Left cardiac atrium (tissue), 4 donors: ENCODE measurements around the gene TNS3. TPM values are rescaled to one million over a fixed set of nuclear protein-coding genes. Genes with fewer than 3 reads are reported as not detected.
A peak's percentile ranks its signal among the peaks of the same experiment; 100 is the strongest.

Source experiments
- ATAC-seq, 2 donors: fragments of 200-7000 bp; cut with Tn5 transposase; one replicate each; pipeline ENCODE4 v1.9.1; 2020; ENCODE audit warnings: mild to moderate bottlenecking in 2 of 2, moderate library complexity in 2 of 2
- DNase-seq: peaks from one replicate; pipeline ENCODE4 v3.0.0-alpha.2; 2020
- intact Hi-C, 2 donors: fragments of 100-400 bp; cut with DNase I; formaldehyde crosslinking; loops; one replicate each; pipeline versions ENCODE4 v1.14.1 to v1.15.1; 2022 to 2023
- total RNA-seq, 2 donors: library from RNA; stranded (reverse); fragmentation: NEBNext Ultra II Directional; extraction: Animal tissue kit (Norgen Biotek cat#: 25700); gene quantifications; one replicate each; pipeline ENCODE4 v1.2.1, GENCODE V29; 2021
- donor health status: DM: no; HTN: yes; CAD: no.
- donor health status: DM: no; HTN: yes; CAD: no; lungs with severe emphysema.
- donor health status: DM: yes; HTN: yes; CAD: no.
- donor health status: Dilated cardiomyopathy.

TNS3 gene
- total RNA-seq, 2 donors from 2014 or later = 51.4 to 66.9 TPM

- DNase-seq = no peak
- intact Hi-C loops = loop anchor here in 1 of 2 donors (10.0 kb wide), 1 partner anchor 94 kb away; no protein-coding TSS in a partner anchor
- ATAC-seq = no peak
Measured at GRCh38 chr7:47378728-47379395, 203.0 kb downstream of the TNS3 start.

- intact Hi-C loops = loop anchor here in 1 of 2 donors (10.0 kb wide), 1 partner anchor 93 kb away; no protein-coding TSS in a partner anchor
- ATAC-seq = no peak
- DNase-seq = no peak
Measured at GRCh38 chr7:47377741-47378140, 204.2 kb downstream of the TNS3 start.

GRCh38 chr7:47376991-47377616, 204.8 kb downstream of the TNS3 start:
- DNase-seq = no peak

GRCh38 chr7:47375121-47375938, 206.6 kb downstream of the TNS3 start:
- DNase-seq = no peak
- peak; percentile 29 to 46 for ATAC-seq
- intact Hi-C loops = loop anchor here in 1 of 2 donors (10.0 kb wide), 1 partner anchor 91 kb away; no protein-coding TSS in a partner anchor

More at GRCh38 chr7:47376991-47377616, 204.8 kb downstream of the TNS3 start:
- no peak for ATAC-seq
- intact Hi-C loops = loop anchor here in 1 of 2 donors (10.0 kb wide), 1 partner anchor 92 kb away; no protein-coding TSS in a partner anchor

GRCh38 chr7:47374538-47374937, 207.4 kb downstream of the TNS3 start:
- no peak for DNase-seq
- intact Hi-C loops = loop anchor here in 1 of 2 donors (10.0 kb wide), 1 partner anchor 90 kb away; no protein-coding TSS in a partner anchor
- no peak for ATAC-seq

GRCh38 chr7:47373871-47374451, 207.9 kb downstream of the TNS3 start:
- intact Hi-C loops = loop anchor here in 1 of 2 donors (10.0 kb wide), 1 partner anchor 89 kb away; no protein-coding TSS in a partner anchor
- peak in 1 of 2 donors; percentile 24 for ATAC-seq
- DNase-seq = no peak

GRCh38 chr7:47371733-47372368, 210.1 kb downstream of the TNS3 start:
- intact Hi-C loops = loop anchor here in 1 of 2 donors (10.0 kb wide), 1 partner anchor 87 kb away; no protein-coding TSS in a partner anchor
- ATAC-seq = peak; percentile 81 to 83
- DNase-seq = peak; percentile 85

- intact Hi-C loops = loop anchor here in 1 of 2 donors (10.0 kb wide), 1 partner anchor 87 kb away; no protein-coding TSS in a partner anchor
- ATAC-seq = no peak
- no peak for DNase-seq
Measured at GRCh38 chr7:47371317-47371716, 210.6 kb downstream of the TNS3 start.

- intact Hi-C loops = loop anchor here in 1 of 2 donors (10.0 kb wide), 1 partner anchor 86 kb away; no protein-coding TSS in a partner anchor
- DNase-seq (no peak), ATAC-seq (peak in 1 of 2 donors; percentile 10)
Measured at GRCh38 chr7:47370461-47371042, 211.4 kb downstream of the TNS3 start.

- ATAC-seq (no peak), DNase-seq (no peak)
- intact Hi-C loops = loop anchor here in 1 of 2 donors (10.0 kb wide), 1 partner anchor 85 kb away; no protein-coding TSS in a partner anchor
Measured at GRCh38 chr7:47369736-47370135, 212.2 kb downstream of the TNS3 start.

GRCh38 chr7:47368190-47368812, 213.6 kb downstream of the TNS3 start:
- intact Hi-C loops = no loop called here
- no peak for DNase-seq
- no peak for ATAC-seq

GRCh38 chr7:47367369-47367768, 214.5 kb downstream of the TNS3 start:
- no peak for ATAC-seq
- intact Hi-C loops = no loop called here
- DNase-seq = no peak

- intact Hi-C loops = no loop called here
- DNase-seq (no peak), ATAC-seq (no peak)
Measured at GRCh38 chr7:47366960-47367359, 215.0 kb downstream of the TNS3 start.

GRCh38 chr7:47366211-47366610, 215.7 kb downstream of the TNS3 start:
- ATAC-seq (no peak), DNase-seq (no peak)
- intact Hi-C loops = no loop called here

- intact Hi-C loops = no loop called here
- no peak for DNase-seq
- no peak for ATAC-seq
Measured at GRCh38 chr7:47362984-47363383, 218.9 kb downstream of the TNS3 start.

- intact Hi-C loops = no loop called here
- DNase-seq (peak; percentile 54), ATAC-seq (peak; percentile 83 to 89)
Measured at GRCh38 chr7:47361746-47362215, 220.1 kb downstream of the TNS3 start.

GRCh38 chr7:47361236-47361635, 220.7 kb downstream of the TNS3 start:
- DNase-seq (no peak), ATAC-seq (peak; percentile 41 to 57)
- intact Hi-C loops = no loop called here
